Measurements from ENCODE around the gene C5orf24.
"Not testable (repeated sequence)": the region's sequence is repeated elsewhere in the genome, so short reads cannot be mapped to it uniquely, and the experiment has no call there.

Gene C5orf24

GRCh38 chr5:134873987-134874830 lies 28.4 kb downstream of the C5orf24 start, which contains the start of gene TXNDC15:
Gene TXNDC15, plus strand, starts transcription at chr5:134874371. Its CDS starts 57 bp downstream, at chr5:134874428.
- H3K4me2 ChIP-seq: peak within 1 kb of the TSS; percentile 78 to 95 (median 89)
- peak within 1 kb of the TSS; percentile 88 to 96 (median 93) for H3K27ac ChIP-seq
- H3K27me3 ChIP-seq: no peaks in the 10 kb centered on the region
- TF ChIP-seq Cebpa-rat (IDR thresholded peaks at IDR 0.05): no peak
- H3K4me1 ChIP-seq: peaks cover 23 to 41% (median 32%) of the 10 kb centered on the region in 10 experiments; a peak in 19 of 20 replicates
- no peaks in the 10 kb centered on the region for H3K9me3 ChIP-seq (replicated peaks in 1 of 11)
- H3K4me3 ChIP-seq: peak within 1 kb of the TSS; percentile 80 to 89 (median 86)
- peaks cover 0 to 16% (median 0%) of the 10 kb centered on the region in 11 experiments; a peak in 5 of 22 replicates for H4K20me1 ChIP-seq
- H3K9ac ChIP-seq: peak within 1 kb of the TSS; percentile 91 to 96 (median 94)
- peaks cover 0 to 18% (median 9%) of the 10 kb centered on the region in 11 experiments; a peak in 7 of 22 replicates for H3K36me3 ChIP-seq

GRCh38 chr5:134874831-134875655 lies 29.3 kb downstream of the C5orf24 start:
- Histone ChIP-seq H3K27ac (peak overlapping the region; percentile 88 to 96 (median 93)), H3K4me3 (peak overlapping the region; percentile 80 to 89 (median 86))
- TF ChIP-seq Cebpa-rat (IDR thresholded peaks at IDR 0.05): no peak

GRCh38 chr5:134877159-134877558 lies 31.4 kb downstream of the C5orf24 start:
- no peak overlapping the region for H3K4me3 ChIP-seq
- peaks cover 0 to 28% (median 17%) of the 10 kb centered on the region in 11 experiments; a peak in 15 of 22 replicates for H3K36me3 ChIP-seq
- no peaks in the 10 kb centered on the region for H3K9me3 ChIP-seq (replicated peaks in 1 of 11)
- H3K27me3 ChIP-seq: no peaks in the 10 kb centered on the region
- peaks cover 0 to 27% (median 0%) of the 10 kb centered on the region in 11 experiments; a peak in 6 of 22 replicates for H4K20me1 ChIP-seq
- H3K9ac ChIP-seq: no peak overlapping the region
- H3K27ac ChIP-seq: no peak overlapping the region
- H3K4me1 ChIP-seq: peaks cover 23 to 47% (median 35%) of the 10 kb centered on the region in 10 experiments; a peak in 19 of 20 replicates
- TF ChIP-seq Cebpa-rat (IDR thresholded peaks at IDR 0.05): no peak
- peak overlapping the region in 8 of 11 experiments; percentile 7 to 93 (median 80); a peak in 11 of 22 replicates for H3K4me2 ChIP-seq

More at GRCh38 chr5:134874831-134875655, 29.3 kb downstream of the C5orf24 start:
- no peaks in the 10 kb centered on the region for H3K27me3 ChIP-seq
- peaks cover 0 to 24% (median 11%) of the 10 kb centered on the region in 11 experiments; a peak in 15 of 22 replicates for H3K36me3 ChIP-seq
- no peaks in the 10 kb centered on the region for H3K9me3 ChIP-seq (replicated peaks in 1 of 11)
- peak overlapping the region; percentile 91 to 96 (median 94) for H3K9ac ChIP-seq
- peaks cover 23 to 47% (median 35%) of the 10 kb centered on the region in 10 experiments; a peak in 19 of 20 replicates for H3K4me1 ChIP-seq
- peaks cover 0 to 25% (median 0%) of the 10 kb centered on the region in 11 experiments; a peak in 6 of 22 replicates for H4K20me1 ChIP-seq
- H3K4me2 ChIP-seq: peak overlapping the region; percentile 78 to 95 (median 89)

GRCh38 chr5:134878403-134878802 lies 32.6 kb downstream of the C5orf24 start:
- Histone ChIP-seq H3K27me3 (no peaks in the 10 kb centered on the region), H3K4me3 (no peak overlapping the region), H3K9ac (no peak overlapping the region), H3K4me1 (peaks cover 22 to 38% (median 31%) of the 10 kb centered on the region in 10 experiments; a peak in 19 of 20 replicates), H3K27ac (no peak overlapping the region), H3K9me3 (replicated peaks in 1 of 11) (no peaks in the 10 kb centered on the region), H3K36me3 (peaks cover 0 to 28% (median 17%) of the 10 kb centered on the region in 11 experiments; a peak in 15 of 22 replicates), H4K20me1 (peaks cover 0 to 27% (median 0%) of the 10 kb centered on the region in 11 experiments; a peak in 6 of 22 replicates), H3K4me2 (no peak overlapping the region)
- TF ChIP-seq Cebpa-rat (IDR thresholded peaks at IDR 0.05): peak in 1 of 11 experiments; percentile 32; a peak in 1 of 22 replicates

- Histone ChIP-seq H3K4me2 (no peak overlapping the region), H3K4me3 (no peak overlapping the region), H3K27ac (no peak overlapping the region), H3K27me3 (no peaks in the 10 kb centered on the region), H3K9ac (no peak overlapping the region), H4K20me1 (peaks cover 0 to 27% (median 3%) of the 10 kb centered on the region in 11 experiments; a peak in 6 of 22 replicates), H3K36me3 (peaks cover 0 to 28% (median 17%) of the 10 kb centered on the region in 11 experiments; a peak in 15 of 22 replicates), H3K4me1 (peaks cover 16 to 33% (median 25%) of the 10 kb centered on the region in 10 experiments; a peak in 19 of 20 replicates), H3K9me3 (replicated peaks in 1 of 11) (no peaks in the 10 kb centered on the region)
- no peak for TF ChIP-seq Cebpa-rat (IDR thresholded peaks at IDR 0.05)
Observed at GRCh38 chr5:134879456-134879855, 33.7 kb downstream of the C5orf24 start.

- H3K4me3 ChIP-seq: not testable (repeated sequence)
Observed at GRCh38 chr5:134880937-134881336, 35.2 kb downstream of the C5orf24 start.

GRCh38 chr5:134881711-134882110 lies 35.9 kb downstream of the C5orf24 start:
- peaks cover 9 to 39% (median 22%) of the 10 kb centered on the region in 11 experiments; a peak in 17 of 22 replicates for H3K36me3 ChIP-seq
- not testable (repeated sequence) for H3K4me2 ChIP-seq; H3K9ac ChIP-seq; H3K27ac ChIP-seq; H3K4me3 ChIP-seq; H3K27me3 ChIP-seq; H3K9me3 ChIP-seq (replicated peaks in 1 of 11)
- H3K4me1 ChIP-seq: peaks cover 0 to 14% (median 7%) of the 10 kb centered on the region in 10 experiments; a peak in 14 of 20 replicates
- peaks cover 7 to 46% (median 25%) of the 10 kb centered on the region in 11 experiments; a peak in 17 of 22 replicates for H4K20me1 ChIP-seq

More at GRCh38 chr5:134880937-134881336, 35.2 kb downstream of the C5orf24 start:
- H3K9ac ChIP-seq; H3K27ac ChIP-seq; H3K27me3 ChIP-seq; H3K9me3 ChIP-seq (replicated peaks in 1 of 11); H3K4me2 ChIP-seq: not testable (repeated sequence)
- Histone ChIP-seq H3K4me1 (peaks cover 6 to 21% (median 15%) of the 10 kb centered on the region in 10 experiments; a peak in 18 of 20 replicates), H4K20me1 (peaks cover 0 to 40% (median 17%) of the 10 kb centered on the region in 11 experiments; a peak in 14 of 22 replicates), H3K36me3 (peaks cover under 1 to 34% (median 17%) of the 10 kb centered on the region in 11 experiments; a peak in 15 of 22 replicates)

GRCh38 chr5:134887593-134888159 lies 41.9 kb downstream of the C5orf24 start:
- H3K4me3 ChIP-seq: no peak overlapping the region
- H3K27me3 ChIP-seq: no peaks in the 10 kb centered on the region
- no peak overlapping the region for H3K4me2 ChIP-seq
- TF ChIP-seq Cebpa-rat (IDR thresholded peaks at IDR 0.05): no peak
- no peak overlapping the region for H3K27ac ChIP-seq
- no peaks in the 10 kb centered on the region for H3K4me1 ChIP-seq
- H3K9me3 ChIP-seq (replicated peaks in 1 of 11): peaks cover 13 to 34% (median 31%) of the 10 kb centered on the region in 11 experiments; a peak in 20 of 22 replicates
- H3K36me3 ChIP-seq: peaks cover 46 to 70% (median 54%) of the 10 kb centered on the region in 11 experiments
- H3K9ac ChIP-seq: no peak overlapping the region
- peaks cover 12 to 40% (median 25%) of the 10 kb centered on the region in 11 experiments; a peak in 17 of 22 replicates for H4K20me1 ChIP-seq

All from BLaER1 treated with 17β-estradiol and CSF1 and Interleukin-3, amounts not matched to agents 10 nM and 100 nM (cell line).